HCT116 (cell line): ENCODE results near the gene FOS.

ENCODE experiments used
- CBX3 ChIP-seq: IDR thresholded peaks from 2 replicates; pipeline ENCODE4 v1.6.1; 2012; ENCODE audit warnings: low read depth
- EGR1 ChIP-seq: IDR thresholded peaks from 2 replicates; pipeline ENCODE4 v1.6.1; 2012; ENCODE audit warnings: low read depth
- EZH2 ChIP-seq: fragments of 200-600 bp; sonication (generic); IDR thresholded peaks from 2 replicates; pipeline ENCODE4 v1.6.1; 2017; ENCODE audit warnings: antibody characterized with exemption, mixed run types
- SRF ChIP-seq: IDR thresholded peaks from 2 replicates; pipeline ENCODE4 v1.6.1; 2012; ENCODE audit warnings: low read depth
- YY1 ChIP-seq: IDR thresholded peaks from 2 replicates; pipeline ENCODE4 v1.6.1; 2011; ENCODE audit warnings: low read length, low read depth, moderate library complexity, mild to moderate bottlenecking; ENCODE audit not compliant: insufficient replicate concordance; ENCODE audit errors: extremely low read depth
- ZNF274 ChIP-seq: fragments of 200-500 bp; sonication (Bioruptor generic); IDR thresholded peaks from 2 replicates; pipeline ENCODE4 v1.6.1; 2014; ENCODE audit warnings: mild to moderate bottlenecking, low read depth, low read length, inconsistent platforms
- TF ChIP-seq, protein P1 (sequence below), 3 experiments: fragments of 200-600 bp in 1 of 3; sonication (generic) in 1 of 3; IDR thresholded peaks in 2 of 3; conservative IDR thresholded peaks in 1 of 3; 2 replicates each; pipeline ENCODE4 v1.5.1; 2012 to 2017; ENCODE audit warnings: low read depth in 2 of 3, low read length in 2 of 3, antibody characterized with exemption in 1 of 3, borderline replicate concordance in 1 of 3, control low read depth in 1 of 3, mild to moderate bottlenecking in 1 of 3, mixed read lengths in 1 of 3, mixed run types in 1 of 3, moderate library complexity in 1 of 3; ENCODE audit not compliant: insufficient read depth in 1 of 3
- TF ChIP-seq, protein P2 (sequence below): IDR thresholded peaks from 2 replicates; pipeline ENCODE4 v1.6.1; 2012

DNA sequence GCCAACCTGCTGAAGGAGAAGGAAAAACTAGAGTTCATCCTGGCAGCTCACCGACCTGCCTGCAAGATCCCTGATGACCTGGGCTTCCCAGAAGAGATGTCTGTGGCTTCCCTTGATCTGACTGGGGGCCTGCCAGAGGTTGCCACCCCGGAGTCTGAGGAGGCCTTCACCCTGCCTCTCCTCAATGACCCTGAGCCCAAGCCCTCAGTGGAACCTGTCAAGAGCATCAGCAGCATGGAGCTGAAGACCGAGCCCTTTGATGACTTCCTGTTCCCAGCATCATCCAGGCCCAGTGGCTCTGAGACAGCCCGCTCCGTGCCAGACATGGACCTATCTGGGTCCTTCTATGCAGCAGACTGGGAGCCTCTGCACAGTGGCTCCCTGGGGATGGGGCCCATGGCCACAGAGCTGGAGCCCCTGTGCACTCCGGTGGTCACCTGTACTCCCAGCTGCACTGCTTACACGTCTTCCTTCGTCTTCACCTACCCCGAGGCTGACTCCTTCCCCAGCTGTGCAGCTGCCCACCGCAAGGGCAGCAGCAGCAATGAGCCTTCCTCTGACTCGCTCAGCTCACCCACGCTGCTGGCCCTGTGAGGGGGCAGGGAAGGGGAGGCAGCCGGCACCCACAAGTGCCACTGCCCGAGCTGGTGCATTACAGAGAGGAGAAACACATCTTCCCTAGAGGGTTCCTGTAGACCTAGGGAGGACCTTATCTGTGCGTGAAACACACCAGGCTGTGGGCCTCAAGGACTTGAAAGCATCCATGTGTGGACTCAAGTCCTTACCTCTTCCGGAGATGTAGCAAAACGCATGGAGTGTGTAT, 2.4 kb downstream of the FOS start:
- TF ChIP-seq SRF = no peak
- TF ChIP-seq YY1 = no peak
- TF ChIP-seq, protein P1, sequence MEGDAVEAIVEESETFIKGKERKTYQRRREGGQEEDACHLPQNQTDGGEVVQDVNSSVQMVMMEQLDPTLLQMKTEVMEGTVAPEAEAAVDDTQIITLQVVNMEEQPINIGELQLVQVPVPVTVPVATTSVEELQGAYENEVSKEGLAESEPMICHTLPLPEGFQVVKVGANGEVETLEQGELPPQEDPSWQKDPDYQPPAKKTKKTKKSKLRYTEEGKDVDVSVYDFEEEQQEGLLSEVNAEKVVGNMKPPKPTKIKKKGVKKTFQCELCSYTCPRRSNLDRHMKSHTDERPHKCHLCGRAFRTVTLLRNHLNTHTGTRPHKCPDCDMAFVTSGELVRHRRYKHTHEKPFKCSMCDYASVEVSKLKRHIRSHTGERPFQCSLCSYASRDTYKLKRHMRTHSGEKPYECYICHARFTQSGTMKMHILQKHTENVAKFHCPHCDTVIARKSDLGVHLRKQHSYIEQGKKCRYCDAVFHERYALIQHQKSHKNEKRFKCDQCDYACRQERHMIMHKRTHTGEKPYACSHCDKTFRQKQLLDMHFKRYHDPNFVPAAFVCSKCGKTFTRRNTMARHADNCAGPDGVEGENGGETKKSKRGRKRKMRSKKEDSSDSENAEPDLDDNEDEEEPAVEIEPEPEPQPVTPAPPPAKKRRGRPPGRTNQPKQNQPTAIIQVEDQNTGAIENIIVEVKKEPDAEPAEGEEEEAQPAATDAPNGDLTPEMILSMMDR (IDR thresholded peaks at IDR 0.05 in 2 of 3, conservative IDR thresholded peaks at IDR 0.05 in 1 of 3; ENCODE audit: borderline replicate concordance in 1 of 3, insufficient read depth in 1 of 3, low read depth in 2 of 3, low read length in 2 of 3) = no peak
- TF ChIP-seq CBX3 = no peak
- no peak for TF ChIP-seq EZH2
- no peak for TF ChIP-seq EGR1
- TF ChIP-seq ZNF274 = no peak
- TF ChIP-seq, protein P2, sequence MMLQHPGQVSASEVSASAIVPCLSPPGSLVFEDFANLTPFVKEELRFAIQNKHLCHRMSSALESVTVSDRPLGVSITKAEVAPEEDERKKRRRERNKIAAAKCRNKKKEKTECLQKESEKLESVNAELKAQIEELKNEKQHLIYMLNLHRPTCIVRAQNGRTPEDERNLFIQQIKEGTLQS = no peak
